ENCODE measurements around the gene NTRK1.

- TF ChIP-seq CTCF (conservative IDR thresholded peaks at IDR 0.05) (no peak), EZH2 (IDR thresholded peaks at IDR 0.05; ENCODE audit: low read depth) (no peak)
These were observed 51.1 kb downstream of the NTRK1 start for GRCh38 chr1:156911577-156912298.

All from PC-9 (cell line).